Prostate gland (tissue), 2 donors: Measurements from ENCODE around the gene ERMARD.

ENCODE experiments used
- POLR2A ChIP-seq: fragments of 450-650 bp; IDR thresholded peaks from one replicate; pipeline ENCODE4 v1.6.1; 2016; ENCODE audit warnings: antibody characterized with exemption, mild to moderate bottlenecking
- TF ChIP-seq, protein P1 (sequence below), 4 experiments: fragments of 200-600 bp in 2 of 4; fragments of 450-650 bp in 2 of 4; sonication (generic) in 2 of 4; IDR thresholded peaks; 1 replicate in 3 of 4; 2 replicates in 1 of 4; pipeline ENCODE4 v1.5.1; 2016 to 2019; ENCODE audit warnings: antibody characterized with exemption in 4 of 4, mild to moderate bottlenecking in 2 of 4, moderate library complexity in 2 of 4

DNA sequence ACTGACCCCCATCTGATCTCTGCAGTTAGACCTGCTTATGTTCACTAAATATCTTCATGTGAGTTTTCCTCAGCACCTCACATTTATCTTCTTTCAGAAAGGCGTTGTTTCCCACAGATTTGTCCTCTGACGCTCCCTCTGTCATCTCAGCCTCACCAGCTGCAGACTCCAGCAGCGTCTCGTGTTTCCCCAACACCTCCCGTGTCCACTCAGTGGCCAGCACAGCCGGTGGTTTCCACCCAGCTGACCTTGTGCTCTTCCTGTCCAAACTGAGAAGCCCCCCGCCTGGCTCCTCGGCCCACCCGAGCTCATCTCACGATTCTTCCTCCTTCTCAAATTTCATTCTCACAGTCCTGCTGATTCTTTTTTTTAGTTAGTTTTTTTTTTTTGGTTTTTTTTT lies 12.5 kb downstream of the ERMARD start:
- TF ChIP-seq, protein P1, sequence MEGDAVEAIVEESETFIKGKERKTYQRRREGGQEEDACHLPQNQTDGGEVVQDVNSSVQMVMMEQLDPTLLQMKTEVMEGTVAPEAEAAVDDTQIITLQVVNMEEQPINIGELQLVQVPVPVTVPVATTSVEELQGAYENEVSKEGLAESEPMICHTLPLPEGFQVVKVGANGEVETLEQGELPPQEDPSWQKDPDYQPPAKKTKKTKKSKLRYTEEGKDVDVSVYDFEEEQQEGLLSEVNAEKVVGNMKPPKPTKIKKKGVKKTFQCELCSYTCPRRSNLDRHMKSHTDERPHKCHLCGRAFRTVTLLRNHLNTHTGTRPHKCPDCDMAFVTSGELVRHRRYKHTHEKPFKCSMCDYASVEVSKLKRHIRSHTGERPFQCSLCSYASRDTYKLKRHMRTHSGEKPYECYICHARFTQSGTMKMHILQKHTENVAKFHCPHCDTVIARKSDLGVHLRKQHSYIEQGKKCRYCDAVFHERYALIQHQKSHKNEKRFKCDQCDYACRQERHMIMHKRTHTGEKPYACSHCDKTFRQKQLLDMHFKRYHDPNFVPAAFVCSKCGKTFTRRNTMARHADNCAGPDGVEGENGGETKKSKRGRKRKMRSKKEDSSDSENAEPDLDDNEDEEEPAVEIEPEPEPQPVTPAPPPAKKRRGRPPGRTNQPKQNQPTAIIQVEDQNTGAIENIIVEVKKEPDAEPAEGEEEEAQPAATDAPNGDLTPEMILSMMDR (IDR thresholded peaks at IDR 0.05) = no peak
- no peak for TF ChIP-seq POLR2A
